Measurements from ENCODE around the gene ENPEP.

DNA sequence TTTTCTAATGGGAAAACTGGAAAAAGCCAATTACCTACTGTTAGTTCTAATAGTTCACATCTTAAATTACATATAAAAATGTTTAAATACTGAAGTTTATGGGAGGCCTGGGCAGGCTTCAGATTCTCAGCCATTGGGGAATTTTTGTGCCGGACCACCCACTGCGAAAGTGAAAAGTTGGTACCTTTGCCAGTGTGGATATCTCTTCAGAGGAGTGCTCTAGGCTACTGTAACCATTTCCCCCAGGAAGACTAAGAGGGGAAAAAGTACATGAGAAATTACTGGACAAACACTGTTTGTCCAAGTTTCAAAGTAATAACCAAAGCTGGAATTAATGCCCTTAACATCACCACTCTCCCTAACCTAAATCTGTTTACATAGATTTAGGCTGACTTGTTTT is 126.1 kb downstream of the ENPEP start:
- TF ChIP-seq, protein P1, sequence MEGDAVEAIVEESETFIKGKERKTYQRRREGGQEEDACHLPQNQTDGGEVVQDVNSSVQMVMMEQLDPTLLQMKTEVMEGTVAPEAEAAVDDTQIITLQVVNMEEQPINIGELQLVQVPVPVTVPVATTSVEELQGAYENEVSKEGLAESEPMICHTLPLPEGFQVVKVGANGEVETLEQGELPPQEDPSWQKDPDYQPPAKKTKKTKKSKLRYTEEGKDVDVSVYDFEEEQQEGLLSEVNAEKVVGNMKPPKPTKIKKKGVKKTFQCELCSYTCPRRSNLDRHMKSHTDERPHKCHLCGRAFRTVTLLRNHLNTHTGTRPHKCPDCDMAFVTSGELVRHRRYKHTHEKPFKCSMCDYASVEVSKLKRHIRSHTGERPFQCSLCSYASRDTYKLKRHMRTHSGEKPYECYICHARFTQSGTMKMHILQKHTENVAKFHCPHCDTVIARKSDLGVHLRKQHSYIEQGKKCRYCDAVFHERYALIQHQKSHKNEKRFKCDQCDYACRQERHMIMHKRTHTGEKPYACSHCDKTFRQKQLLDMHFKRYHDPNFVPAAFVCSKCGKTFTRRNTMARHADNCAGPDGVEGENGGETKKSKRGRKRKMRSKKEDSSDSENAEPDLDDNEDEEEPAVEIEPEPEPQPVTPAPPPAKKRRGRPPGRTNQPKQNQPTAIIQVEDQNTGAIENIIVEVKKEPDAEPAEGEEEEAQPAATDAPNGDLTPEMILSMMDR (IDR thresholded peaks at IDR 0.05), result no peak
- no peak for TF ChIP-seq POLR2A (IDR thresholded peaks at IDR 0.05)

Data from heart left ventricle (tissue), 13 donors.